C4-2B (cell line): ENCODE data around the gene PTPRJ.
A peak's percentile ranks its signal among the peaks of the same experiment; 100 is the strongest.

Source experiments
- H3K27ac ChIP-seq: fragments of 450-650 bp; 2 replicates; pipeline ENCODE4 v1.5.1; 2017
- CTCF ChIP-seq: fragments of 450-650 bp; conservative IDR thresholded peaks from 2 replicates; pipeline ENCODE4 v1.5.1; 2017; ENCODE audit warnings: mild to moderate bottlenecking
- ZFX ChIP-seq: fragments of 450-650 bp; IDR thresholded peaks from 2 replicates; pipeline ENCODE4 v1.6.1; 2017

The PTPRJ gene

GRCh38 chr11:48094643-48095339, 114.4 kb downstream of the PTPRJ start:
- TF ChIP-seq CTCF, result no peak
- no peak for TF ChIP-seq ZFX
- H3K27ac ChIP-seq, result peak overlapping the region; percentile 49

- H3K27ac ChIP-seq, result no peak overlapping the region
- TF ChIP-seq ZFX (no peak), CTCF (no peak)
Observed at GRCh38 chr11:48095779-48096470, 115.6 kb downstream of the PTPRJ start.

GRCh38 chr11:48096588-48097525, 116.5 kb downstream of the PTPRJ start:
- H3K27ac ChIP-seq, result no peak overlapping the region
- TF ChIP-seq ZFX (no peak), CTCF (no peak)

- H3K27ac ChIP-seq, result no peak overlapping the region
- TF ChIP-seq ZFX, result no peak
- TF ChIP-seq CTCF, result no peak
Observed at GRCh38 chr11:48098024-48098423, 117.7 kb downstream of the PTPRJ start.

GRCh38 chr11:48099916-48100446, 119.6 kb downstream of the PTPRJ start:
- TF ChIP-seq ZFX (no peak), CTCF (no peak)
- H3K27ac ChIP-seq, result no peak overlapping the region

- no peak overlapping the region for H3K27ac ChIP-seq
Observed at GRCh38 chr11:48101044-48101733, 120.8 kb downstream of the PTPRJ start.

More at GRCh38 chr11:48101044-48101733, 120.8 kb downstream of the PTPRJ start:
- TF ChIP-seq CTCF, result no peak
- TF ChIP-seq ZFX, result no peak
